ENCODE results near the gene ZNF490.

The ZNF490 gene

DNA sequence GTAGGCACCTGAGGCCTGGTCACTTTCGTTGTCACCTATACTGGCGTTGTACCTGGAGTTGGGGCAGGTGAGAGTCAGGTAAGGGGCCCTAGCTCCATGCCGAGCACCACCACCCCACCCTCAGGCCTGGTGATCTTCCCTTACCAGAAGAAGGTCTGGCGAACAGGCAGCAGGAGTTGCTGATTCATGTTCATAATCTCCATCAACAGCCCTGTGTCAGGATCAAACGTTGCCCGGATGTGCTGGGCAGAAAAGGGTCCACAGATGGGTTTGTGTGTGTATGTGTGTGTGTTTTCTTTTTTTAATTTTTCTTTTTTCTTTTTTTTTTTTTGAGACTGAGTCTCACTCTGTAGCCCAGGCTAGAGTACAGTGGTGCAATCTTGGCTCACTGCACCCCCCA, 41.6 kb upstream of the ZNF490 start:
- Histone ChIP-seq H2BK5ac (ENCODE audit: low read depth, low read length, poor library complexity, severe bottlenecking) (no peak overlapping the region), H4K8ac (ENCODE audit: low read length) (no peak overlapping the region), H3K9me3 (ENCODE audit: control insufficient read depth, low read length) (no peaks in the 10 kb centered on the region), H3K36me3 (ENCODE audit: control insufficient read depth in 1 of 2, insufficient read depth in 2 of 2, low read depth in 1 of 2, low read length in 2 of 2) (peaks cover 30 to 62% of the 10 kb centered on the region in 2 experiments), H4K91ac (ENCODE audit: low read length) (peak overlapping the region; percentile 43), H2BK15ac (ENCODE audit: low read depth, poor library complexity, severe bottlenecking) (no peak overlapping the region), H3K27me3 (ENCODE audit: control insufficient read depth in 1 of 2, insufficient read depth in 1 of 2, low read length in 2 of 2) (no peaks in the 10 kb centered on the region), H3K4me3 (ENCODE audit: insufficient read depth in 1 of 2, low read depth in 1 of 2, low read length in 2 of 2) (no peak overlapping the region), H3K4me2 (ENCODE audit: low read length, poor library complexity, severe bottlenecking) (no peak overlapping the region), H2AK5ac (ENCODE audit: low read length, severe bottlenecking) (no peak overlapping the region), H3K9ac (ENCODE audit: low read length) (no peak overlapping the region), H3K27ac (ENCODE audit: low read length, poor library complexity, severe bottlenecking) (no peak overlapping the region), H3K14ac (ENCODE audit: low read length in 2 of 2) (no peak overlapping the region), H3K23ac (ENCODE audit: low read length in 2 of 2) (no peak overlapping the region), H3K4me1 (ENCODE audit: control insufficient read depth, insufficient read depth, low read depth, low read length) (peaks cover 2% of the 10 kb centered on the region), H2BK120ac (ENCODE audit: low read depth, low read length) (no peak overlapping the region), H2AFZ (ENCODE audit: low read depth, low read length) (no peak overlapping the region), H3K4ac (ENCODE audit: low read depth in 1 of 2, low read length in 2 of 2) (no peak overlapping the region), H3K79me1 (replicated peaks; ENCODE audit: low read length, poor library complexity, severe bottlenecking) (peaks cover 3% of the 10 kb centered on the region), H3K18ac (ENCODE audit: low read depth in 1 of 2, low read length in 2 of 2) (no peak overlapping the region), H2BK12ac (ENCODE audit: low read length in 2 of 2) (no peak overlapping the region)
- no peak for DNase-seq
- WGBS: 93% methylated on average over 3 of the region's 6 CpGs

DNA sequence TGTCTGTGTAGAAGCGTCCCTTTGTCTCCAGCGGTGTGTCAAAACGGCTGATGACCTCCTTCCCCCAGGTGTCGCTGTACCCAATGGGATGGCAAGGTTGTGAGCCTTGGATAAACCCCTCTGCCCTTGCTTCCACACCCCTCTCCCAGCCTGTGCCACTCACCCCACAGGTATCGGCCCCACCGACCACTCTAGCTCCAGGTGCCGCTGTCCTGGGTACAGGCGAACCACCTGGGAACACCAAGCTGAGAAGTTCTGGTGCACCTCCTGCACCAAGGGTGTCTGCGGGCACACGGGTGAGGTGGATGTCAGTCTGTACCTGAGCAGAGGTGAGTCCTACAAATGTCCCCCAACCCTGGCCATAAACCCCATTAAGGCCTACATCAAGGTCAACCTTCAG, 39.3 kb upstream of the ZNF490 start:
- Histone ChIP-seq H3K4me2 (ENCODE audit: low read length, poor library complexity, severe bottlenecking) (no peak overlapping the region), H2BK5ac (ENCODE audit: low read depth, low read length, poor library complexity, severe bottlenecking) (no peak overlapping the region), H4K91ac (ENCODE audit: low read length) (no peak overlapping the region), H3K18ac (ENCODE audit: low read depth in 1 of 2, low read length in 2 of 2) (no peak overlapping the region), H2BK12ac (ENCODE audit: low read length in 2 of 2) (no peak overlapping the region), H3K4ac (ENCODE audit: low read depth in 1 of 2, low read length in 2 of 2) (no peak overlapping the region), H2BK120ac (ENCODE audit: low read depth, low read length) (no peak overlapping the region), H4K8ac (ENCODE audit: low read length) (no peak overlapping the region), H3K27ac (ENCODE audit: low read length, poor library complexity, severe bottlenecking) (no peak overlapping the region), H3K4me1 (ENCODE audit: control insufficient read depth, insufficient read depth, low read depth, low read length) (peaks cover 2% of the 10 kb centered on the region), H2BK15ac (ENCODE audit: low read depth, poor library complexity, severe bottlenecking) (no peak overlapping the region), H3K4me3 (ENCODE audit: insufficient read depth in 1 of 2, low read depth in 1 of 2, low read length in 2 of 2) (no peak overlapping the region), H3K79me1 (replicated peaks; ENCODE audit: low read length, poor library complexity, severe bottlenecking) (no peaks in the 10 kb centered on the region), H3K23ac (ENCODE audit: low read length in 2 of 2) (no peak overlapping the region), H3K9ac (ENCODE audit: low read length) (no peak overlapping the region), H3K9me3 (ENCODE audit: control insufficient read depth, low read length) (no peaks in the 10 kb centered on the region), H3K14ac (ENCODE audit: low read length in 2 of 2) (no peak overlapping the region), H2AFZ (ENCODE audit: low read depth, low read length) (no peak overlapping the region), H3K27me3 (ENCODE audit: control insufficient read depth in 1 of 2, insufficient read depth in 1 of 2, low read length in 2 of 2) (no peaks in the 10 kb centered on the region), H3K36me3 (ENCODE audit: control insufficient read depth in 1 of 2, insufficient read depth in 2 of 2, low read depth in 1 of 2, low read length in 2 of 2) (peaks cover 13 to 47% of the 10 kb centered on the region in 2 experiments), H2AK5ac (ENCODE audit: low read length, severe bottlenecking) (no peak overlapping the region)
- DNase-seq: no peak
- WGBS: 95% methylated on average over 10 of the region's 10 CpGs

DNA sequence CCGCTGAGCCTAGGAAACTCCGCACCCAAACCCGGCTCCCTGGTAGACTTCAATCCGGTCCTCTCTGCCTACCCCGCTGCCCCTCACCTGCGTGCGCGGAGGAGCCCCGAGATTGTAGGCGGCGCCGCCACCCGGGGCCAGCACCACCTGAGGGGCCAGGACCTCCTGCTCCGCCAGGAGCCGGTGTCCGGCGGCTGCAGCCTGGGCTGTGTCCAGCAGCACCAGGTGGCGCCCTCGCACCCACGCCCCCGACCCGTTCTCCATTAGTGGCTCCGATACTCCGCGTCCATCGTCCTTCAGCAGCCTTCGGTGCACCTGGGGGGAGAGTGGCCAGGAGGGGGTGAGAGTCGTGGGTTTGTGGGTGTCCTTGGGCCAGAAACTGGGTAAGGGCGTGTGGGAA, 37.5 kb upstream of the ZNF490 start:
- Histone ChIP-seq H4K91ac (ENCODE audit: low read length) (no peak overlapping the region), H3K9me3 (ENCODE audit: control insufficient read depth, low read length) (no peaks in the 10 kb centered on the region), H3K27ac (ENCODE audit: low read length, poor library complexity, severe bottlenecking) (no peak overlapping the region), H2AK5ac (ENCODE audit: low read length, severe bottlenecking) (no peak overlapping the region), H3K4me3 (ENCODE audit: insufficient read depth in 1 of 2, low read depth in 1 of 2, low read length in 2 of 2) (peak overlapping the region in 1 of 2 experiments; percentile 32), H2BK12ac (ENCODE audit: low read length in 2 of 2) (no peak overlapping the region), H3K23ac (ENCODE audit: low read length in 2 of 2) (no peak overlapping the region), H3K18ac (ENCODE audit: low read depth in 1 of 2, low read length in 2 of 2) (no peak overlapping the region), H3K4me1 (ENCODE audit: control insufficient read depth, insufficient read depth, low read depth, low read length) (peaks cover 2% of the 10 kb centered on the region), H3K14ac (ENCODE audit: low read length in 2 of 2) (no peak overlapping the region), H3K9ac (ENCODE audit: low read length) (no peak overlapping the region), H3K4me2 (ENCODE audit: low read length, poor library complexity, severe bottlenecking) (no peak overlapping the region), H3K4ac (ENCODE audit: low read depth in 1 of 2, low read length in 2 of 2) (no peak overlapping the region), H3K79me1 (replicated peaks; ENCODE audit: low read length, poor library complexity, severe bottlenecking) (no peaks in the 10 kb centered on the region), H2BK15ac (ENCODE audit: low read depth, poor library complexity, severe bottlenecking) (no peak overlapping the region), H3K36me3 (ENCODE audit: control insufficient read depth in 1 of 2, insufficient read depth in 2 of 2, low read depth in 1 of 2, low read length in 2 of 2) (peaks cover 10 to 33% of the 10 kb centered on the region in 2 experiments), H2BK5ac (ENCODE audit: low read depth, low read length, poor library complexity, severe bottlenecking) (no peak overlapping the region), H3K27me3 (ENCODE audit: control insufficient read depth in 1 of 2, insufficient read depth in 1 of 2, low read length in 2 of 2) (no peaks in the 10 kb centered on the region), H4K8ac (ENCODE audit: low read length) (no peak overlapping the region), H2BK120ac (ENCODE audit: low read depth, low read length) (no peak overlapping the region), H2AFZ (ENCODE audit: low read depth, low read length) (no peak overlapping the region)
- no peak for DNase-seq
- 96% methylated on average over 29 of the region's 29 CpGs for WGBS

DNA sequence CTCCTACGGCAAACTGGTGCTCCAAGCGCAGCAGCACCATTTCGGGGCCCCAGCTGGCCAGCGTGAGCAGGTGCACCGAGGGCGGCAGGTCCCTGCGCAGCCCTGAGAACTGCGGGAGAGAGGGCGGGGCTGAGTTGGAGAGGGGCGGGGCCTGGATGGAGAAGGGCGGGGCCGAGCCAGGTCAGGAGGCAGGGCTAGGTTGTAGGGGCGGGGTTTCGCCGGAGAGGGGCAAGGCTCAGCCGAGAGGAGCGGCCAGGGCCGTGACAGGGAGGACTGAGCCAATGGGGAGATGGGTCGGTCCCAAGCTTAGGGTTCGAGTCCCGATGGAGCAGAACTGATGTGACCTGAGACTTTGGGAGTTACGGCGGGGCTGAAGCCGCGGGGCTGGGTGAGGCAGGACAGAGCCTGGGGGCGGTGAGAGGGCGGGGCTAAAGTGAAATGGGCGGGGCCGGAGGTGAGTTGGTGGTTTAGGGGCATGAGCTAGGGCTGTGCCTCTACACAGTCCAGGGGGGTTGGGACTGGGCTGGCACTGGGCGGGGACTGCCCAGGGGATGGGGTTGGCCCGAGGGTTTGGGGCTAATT, 37.0 kb upstream of the ZNF490 start:
- no peak overlapping the region for H3K14ac ChIP-seq (ENCODE audit: low read length in 2 of 2)
- no peak overlapping the region for H3K4me2 ChIP-seq (ENCODE audit: low read length, poor library complexity, severe bottlenecking)
- H2AFZ ChIP-seq (ENCODE audit: low read depth, low read length): no peak overlapping the region
- no peak for DNase-seq
- peaks cover 2% of the 10 kb centered on the region for H3K4me1 ChIP-seq (ENCODE audit: control insufficient read depth, insufficient read depth, low read depth, low read length)
- H3K4ac ChIP-seq (ENCODE audit: low read depth in 1 of 2, low read length in 2 of 2): no peak overlapping the region
- WGBS: 93% methylated on average over 30 of the region's 31 CpGs
- H2BK120ac ChIP-seq (ENCODE audit: low read depth, low read length): no peak overlapping the region
- no peak overlapping the region for H3K9ac ChIP-seq (ENCODE audit: low read length)
- H3K27ac ChIP-seq (ENCODE audit: low read length, poor library complexity, severe bottlenecking): no peak overlapping the region
- H2AK5ac ChIP-seq (ENCODE audit: low read length, severe bottlenecking): no peak overlapping the region
- no peak overlapping the region for H4K8ac ChIP-seq (ENCODE audit: low read length)
- H3K27me3 ChIP-seq (ENCODE audit: control insufficient read depth in 1 of 2, insufficient read depth in 1 of 2, low read length in 2 of 2): no peaks in the 10 kb centered on the region
- no peak overlapping the region for H3K23ac ChIP-seq (ENCODE audit: low read length in 2 of 2)
- no peak overlapping the region for H4K91ac ChIP-seq (ENCODE audit: low read length)
- H3K79me1 ChIP-seq (replicated peaks; ENCODE audit: low read length, poor library complexity, severe bottlenecking): no peaks in the 10 kb centered on the region
- no peak overlapping the region for H3K18ac ChIP-seq (ENCODE audit: low read depth in 1 of 2, low read length in 2 of 2)
- no peak overlapping the region for H2BK5ac ChIP-seq (ENCODE audit: low read depth, low read length, poor library complexity, severe bottlenecking)
- no peak overlapping the region for H2BK15ac ChIP-seq (ENCODE audit: low read depth, poor library complexity, severe bottlenecking)
- no peaks in the 10 kb centered on the region for H3K9me3 ChIP-seq (ENCODE audit: control insufficient read depth, low read length)
- H3K4me3 ChIP-seq (ENCODE audit: insufficient read depth in 1 of 2, low read depth in 1 of 2, low read length in 2 of 2): peak overlapping the region in 1 of 2 experiments; percentile 32
- H3K36me3 ChIP-seq (ENCODE audit: control insufficient read depth in 1 of 2, insufficient read depth in 2 of 2, low read depth in 1 of 2, low read length in 2 of 2): peaks cover 10 to 33% of the 10 kb centered on the region in 2 experiments
- H2BK12ac ChIP-seq (ENCODE audit: low read length in 2 of 2): no peak overlapping the region

Measured in mesenchymal stem cell (in vitro differentiated cells and primary cell).